K562 (cell line): ENCODE data around the gene ZNF33A. TPM values are rescaled to one million over a fixed set of nuclear protein-coding genes. Genes with fewer than 3 reads are reported as not detected.

Experiments used
- AFF4 ChIP-seq: sonication (generic); formaldehyde crosslinking; IDR thresholded peaks from 2 replicates; pipeline ENCODE4 v1.8.0; 2023; ENCODE audit warnings: mild to moderate bottlenecking, missing genetic modification reagents
- CHD4 ChIP-seq: fragments of 200-600 bp; sonication (generic); IDR thresholded peaks from 3 replicates; pipeline ENCODE4 v1.6.1; 2012; ENCODE audit warnings: low read depth, mild to moderate bottlenecking, mixed read lengths, low read length, inconsistent platforms; ENCODE audit not compliant: insufficient read depth, insufficient replicate concordance, poor library complexity, severe bottlenecking
- ELK3 ChIP-seq: fragments of 450-650 bp; formaldehyde crosslinking; IDR thresholded peaks from 2 replicates; pipeline ENCODE4 v1.4.0; 2020; ENCODE audit warnings: mild to moderate bottlenecking
- GATAD2A ChIP-seq: fragments of 450-650 bp; IDR thresholded peaks from 2 replicates; pipeline ENCODE4 v1.6.1; 2017
- L3MBTL2 ChIP-seq: fragments of 450-650 bp; IDR thresholded peaks from 2 replicates; pipeline ENCODE4 v1.6.1; 2016; ENCODE audit warnings: mild to moderate bottlenecking, moderate library complexity
- POLR3G ChIP-seq: IDR thresholded peaks from 2 replicates; pipeline ENCODE4 v1.6.1; 2011; ENCODE audit not compliant: insufficient read length, insufficient replicate concordance; ENCODE audit errors: extremely low read depth
- RCOR1 ChIP-seq, 2 experiments: IDR thresholded peaks; 2 replicates each; pipeline ENCODE4 v1.6.1; 2012; ENCODE audit warnings: low read depth in 2 of 2, low read length in 2 of 2, borderline replicate concordance in 1 of 2, improper control_type of control experiment in 1 of 2
- SIN3A ChIP-seq, 2 experiments: fragments of 150-350 bp in 1 of 2; IDR thresholded peaks; 2 replicates each; pipeline ENCODE4 v1.6.1; 2011 to 2016; ENCODE audit warnings: borderline replicate concordance in 2 of 2, low read depth in 2 of 2, low read length in 2 of 2, mild to moderate bottlenecking in 2 of 2, moderate library complexity in 2 of 2; ENCODE audit not compliant: control insufficient read depth in 1 of 2
- YY1 ChIP-seq, 3 experiments: IDR thresholded peaks; 2 replicates each; pipeline ENCODE4 v1.6.1; 2011; ENCODE audit warnings: low read length in 2 of 3, mild to moderate bottlenecking in 2 of 3, moderate library complexity in 2 of 3, borderline replicate concordance in 1 of 3, control low read depth in 1 of 3, low read depth in 1 of 3; ENCODE audit not compliant: insufficient read depth in 3 of 3, insufficient replicate concordance in 2 of 3, control insufficient read depth in 1 of 3, insufficient read length in 1 of 3; ENCODE audit errors: extremely low read depth in 1 of 3
- ZNF184 ChIP-seq: sonication (generic); formaldehyde crosslinking; IDR thresholded peaks from 2 replicates; pipeline ENCODE4 v1.5.0; 2020; ENCODE audit warnings: missing genetic modification reagents
- ZNF589 ChIP-seq: fragments of 200-800 bp; sonication (Bioruptor generic); IDR thresholded peaks from 2 replicates; pipeline ENCODE4 v1.6.1; 2016; ENCODE audit warnings: low read depth, missing genetic modification characterization, missing compliant biosample characterization
- ZNF780A ChIP-seq: fragments of 250-450 bp; sonication (Bioruptor Pico); IDR thresholded peaks from 2 replicates; pipeline ENCODE4 v1.5.0; 2021; ENCODE audit warnings: mild to moderate bottlenecking
- ZNF79 ChIP-seq: fragments of 250-450 bp; sonication (Bioruptor Pico); IDR thresholded peaks from 2 replicates; pipeline ENCODE4 v1.4.0; 2020; ENCODE audit warnings: low read depth, mild to moderate bottlenecking, moderate library complexity
- polyA plus RNA-seq, 8 experiments: library from polyadenylated mRNA; depleted of rRNA in 4 of 8; stranded (reverse) in 5 of 8; unstranded in 3 of 8; fragments of >200 nt; fragmentation: Nextera tagmentation in 2 of 8; fragmentation: Illumina TruSeq in 1 of 8; extraction: Ambion mirVana in 2 of 8; extraction: Trizol in 1 of 8; gene quantifications; 2 replicates each; pipeline versions ENCODE4 v1.2.1 to v1.2.3, GENCODE V29; 2011 to 2014; ENCODE audit warnings: inconsistent platforms in 1 of 8, missing spikeins in 1 of 8
- total RNA-seq, 7 experiments: library from RNA; depleted of rRNA in 6 of 7; stranded (reverse); fragments of >200 nt in 6 of 7; fragmentation: Illumina TruSeq in 2 of 7; extraction: Trizol in 2 of 7; gene quantifications; 2 replicates each; pipeline versions ENCODE4 v1.2.1 to v1.2.3, GENCODE V29; 2011 to 2021; ENCODE audit warnings: low replicate concordance in 1 of 7
- TF ChIP-seq, protein P1 (sequence below): fragments of 450-650 bp; IDR thresholded peaks from one replicate; pipeline ENCODE4 v1.6.1; 2018; ENCODE audit warnings: mild to moderate bottlenecking, moderate library complexity; ENCODE audit not compliant: partially characterized antibody
- TF ChIP-seq, protein P2 (sequence below): fragments of 250-450 bp; sonication (Bioruptor Pico); IDR thresholded peaks from 2 replicates; pipeline ENCODE4 v1.4.0; 2020; ENCODE audit warnings: mild to moderate bottlenecking, moderate library complexity

Gene ZNF33A
- total and polyA plus RNA-seq, 9 of the 15 experiments (the other 6 are each of a cell fraction or from before 2014, with no cell fraction given), result 8.1 to 27.5 (median 16.4) TPM

DNA sequence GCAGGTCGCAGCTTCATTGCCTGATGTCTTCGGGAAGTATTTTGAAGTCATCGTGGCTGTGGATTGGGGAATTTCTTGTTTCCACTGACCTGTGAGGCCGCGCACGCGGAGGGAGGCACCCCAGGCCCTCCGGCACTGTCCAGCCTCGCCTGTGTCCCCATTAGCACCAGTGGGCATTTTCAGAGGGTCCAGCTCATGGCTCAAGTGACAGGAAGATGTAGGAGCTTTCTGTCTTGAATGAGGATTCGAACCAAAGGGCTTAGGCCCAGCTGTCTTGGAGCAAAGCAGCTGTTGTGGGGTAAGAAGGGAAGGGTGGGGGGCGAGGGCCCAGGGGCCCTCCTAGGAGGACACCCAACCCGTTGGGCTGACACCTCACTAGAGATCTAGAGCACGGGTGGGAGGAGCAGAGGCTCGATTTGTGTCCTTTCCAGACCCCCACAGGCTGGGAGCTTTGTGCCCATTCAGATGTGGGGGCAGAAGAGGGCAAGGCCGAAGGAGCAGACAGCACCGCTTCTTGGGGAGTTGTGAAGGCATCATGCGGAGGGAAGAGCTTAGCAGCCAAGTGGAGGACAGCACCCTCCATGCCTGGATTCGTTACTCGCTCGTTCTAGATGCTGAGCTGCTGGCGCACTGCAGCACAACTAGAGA lies 84.6 kb downstream of the ZNF33A start (continued):
- TF ChIP-seq AFF4 (no peak), CHD4 (no peak), YY1 (IDR thresholded peaks at IDR 0.05; ENCODE audit: borderline replicate concordance in 1 of 3, control insufficient read depth in 1 of 3, extremely low read depth in 1 of 3, insufficient read depth in 3 of 3, insufficient read length in 1 of 3, insufficient replicate concordance in 2 of 3, low read depth in 1 of 3, low read length in 2 of 3) (no peak), POLR3G (no peak), ZNF780A (CRISPR knock-in tag) (no peak), ZNF184 (CRISPR knock-in tag) (no peak), GATAD2A (no peak), ZNF589 (no peak), RCOR1 (IDR thresholded peaks at IDR 0.05; ENCODE audit: borderline replicate concordance in 1 of 2, low read depth in 2 of 2, low read length in 2 of 2) (no peak), ELK3 (CRISPR knock-in tag) (no peak), L3MBTL2 (peak; percentile 29), ZNF79 (CRISPR knock-in tag) (no peak), SIN3A (IDR thresholded peaks at IDR 0.05; ENCODE audit: borderline replicate concordance in 2 of 2, control insufficient read depth in 1 of 2, low read depth in 2 of 2, low read length in 2 of 2) (0 out of 4 replicates have a peak, but pooled peaks of 1 of the 2 experiments have one; percentile 4)
- TF ChIP-seq, protein P1, sequence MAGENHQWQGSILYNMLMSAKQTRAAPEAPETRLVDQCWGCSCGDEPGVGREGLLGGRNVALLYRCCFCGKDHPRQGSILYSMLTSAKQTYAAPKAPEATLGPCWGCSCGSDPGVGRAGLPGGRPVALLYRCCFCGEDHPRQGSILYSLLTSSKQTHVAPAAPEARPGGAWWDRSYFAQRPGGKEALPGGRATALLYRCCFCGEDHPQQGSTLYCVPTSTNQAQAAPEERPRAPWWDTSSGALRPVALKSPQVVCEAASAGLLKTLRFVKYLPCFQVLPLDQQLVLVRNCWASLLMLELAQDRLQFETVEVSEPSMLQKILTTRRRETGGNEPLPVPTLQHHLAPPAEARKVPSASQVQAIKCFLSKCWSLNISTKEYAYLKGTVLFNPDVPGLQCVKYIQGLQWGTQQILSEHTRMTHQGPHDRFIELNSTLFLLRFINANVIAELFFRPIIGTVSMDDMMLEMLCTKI, result no peak
- TF ChIP-seq, protein P2, sequence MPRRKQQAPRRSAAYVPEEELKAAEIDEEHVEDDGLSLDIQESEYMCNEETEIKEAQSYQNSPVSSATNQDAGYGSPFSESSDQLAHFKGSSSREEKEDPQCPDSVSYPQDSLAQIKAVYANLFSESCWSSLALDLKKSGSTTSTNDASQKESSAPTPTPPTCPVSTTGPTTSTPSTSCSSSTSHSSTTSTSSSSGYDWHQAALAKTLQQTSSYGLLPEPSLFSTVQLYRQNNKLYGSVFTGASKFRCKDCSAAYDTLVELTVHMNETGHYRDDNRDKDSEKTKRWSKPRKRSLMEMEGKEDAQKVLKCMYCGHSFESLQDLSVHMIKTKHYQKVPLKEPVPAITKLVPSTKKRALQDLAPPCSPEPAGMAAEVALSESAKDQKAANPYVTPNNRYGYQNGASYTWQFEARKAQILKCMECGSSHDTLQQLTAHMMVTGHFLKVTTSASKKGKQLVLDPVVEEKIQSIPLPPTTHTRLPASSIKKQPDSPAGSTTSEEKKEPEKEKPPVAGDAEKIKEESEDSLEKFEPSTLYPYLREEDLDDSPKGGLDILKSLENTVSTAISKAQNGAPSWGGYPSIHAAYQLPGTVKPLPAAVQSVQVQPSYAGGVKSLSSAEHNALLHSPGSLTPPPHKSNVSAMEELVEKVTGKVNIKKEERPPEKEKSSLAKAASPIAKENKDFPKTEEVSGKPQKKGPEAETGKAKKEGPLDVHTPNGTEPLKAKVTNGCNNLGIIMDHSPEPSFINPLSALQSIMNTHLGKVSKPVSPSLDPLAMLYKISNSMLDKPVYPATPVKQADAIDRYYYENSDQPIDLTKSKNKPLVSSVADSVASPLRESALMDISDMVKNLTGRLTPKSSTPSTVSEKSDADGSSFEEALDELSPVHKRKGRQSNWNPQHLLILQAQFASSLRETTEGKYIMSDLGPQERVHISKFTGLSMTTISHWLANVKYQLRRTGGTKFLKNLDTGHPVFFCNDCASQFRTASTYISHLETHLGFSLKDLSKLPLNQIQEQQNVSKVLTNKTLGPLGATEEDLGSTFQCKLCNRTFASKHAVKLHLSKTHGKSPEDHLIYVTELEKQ (CRISPR knock-in tag), result no peak
